HuH-7.5 (cell line): ENCODE measurements around the gene PHLDB1.
"Not testable (repeated sequence)": the region's sequence is repeated elsewhere in the genome, so short reads cannot be mapped to it uniquely, and the experiment has no call there.

Source experiments
- DNase-seq: peaks from one replicate; pipeline ENCODE4 v3.0.0; 2011; ENCODE audit warnings: low spot score

Gene PHLDB1

DNA sequence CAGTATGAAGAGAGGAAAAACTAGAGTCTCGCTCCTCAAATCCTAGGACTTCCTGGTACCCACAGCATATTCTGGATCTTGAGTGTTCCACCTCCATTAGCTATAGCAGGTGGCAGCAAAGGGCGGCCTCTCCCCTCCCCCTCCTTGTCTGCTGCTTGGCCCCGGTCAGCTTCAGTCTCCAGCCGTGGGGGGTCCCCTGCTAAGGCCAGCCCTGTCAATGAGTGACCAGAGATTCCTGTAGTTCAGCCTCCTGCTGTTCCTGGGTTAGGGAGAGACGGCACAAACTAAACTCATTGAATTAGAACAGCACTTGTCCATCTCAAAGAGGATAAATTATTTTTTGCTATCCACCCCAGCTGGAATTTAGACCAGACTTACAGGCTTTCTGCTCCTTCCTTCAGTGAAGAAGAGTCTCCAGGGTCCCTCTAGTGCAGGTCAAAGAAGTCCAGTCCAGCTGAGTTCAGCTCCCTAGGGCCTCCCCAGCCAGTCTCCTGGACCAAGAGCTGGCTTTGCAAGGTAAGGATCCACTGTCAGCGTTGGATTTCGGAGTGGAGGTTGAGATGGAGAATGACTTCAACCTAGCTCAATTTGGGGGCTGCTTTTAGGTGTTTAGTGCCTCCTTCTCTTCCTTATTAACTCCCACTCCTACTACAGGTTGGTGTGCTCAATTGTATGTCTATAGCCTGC lies 1.1 kb upstream of the PHLDB1 start:
- DNase-seq, result no peak

DNA sequence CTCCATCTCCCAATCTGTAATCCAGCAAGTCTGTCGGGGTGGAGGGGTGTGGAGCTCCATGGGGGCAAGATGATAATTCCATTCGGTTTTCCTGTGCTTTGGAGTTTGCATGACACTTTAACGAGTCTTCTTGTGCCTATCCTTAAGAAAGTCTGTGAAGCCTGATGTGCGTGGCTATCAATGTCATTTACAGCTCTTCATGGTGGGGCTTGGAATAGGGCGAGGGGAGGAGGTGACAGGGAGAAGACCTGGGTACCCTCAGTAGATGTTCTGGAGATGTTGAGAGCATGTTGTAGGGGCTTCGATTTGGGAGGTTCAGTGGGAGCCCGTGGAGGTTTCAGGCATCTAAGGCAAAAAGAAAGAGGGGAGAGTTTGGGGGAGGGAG lies 579 bp upstream of the PHLDB1 start:
- no peak for DNase-seq

DNA sequence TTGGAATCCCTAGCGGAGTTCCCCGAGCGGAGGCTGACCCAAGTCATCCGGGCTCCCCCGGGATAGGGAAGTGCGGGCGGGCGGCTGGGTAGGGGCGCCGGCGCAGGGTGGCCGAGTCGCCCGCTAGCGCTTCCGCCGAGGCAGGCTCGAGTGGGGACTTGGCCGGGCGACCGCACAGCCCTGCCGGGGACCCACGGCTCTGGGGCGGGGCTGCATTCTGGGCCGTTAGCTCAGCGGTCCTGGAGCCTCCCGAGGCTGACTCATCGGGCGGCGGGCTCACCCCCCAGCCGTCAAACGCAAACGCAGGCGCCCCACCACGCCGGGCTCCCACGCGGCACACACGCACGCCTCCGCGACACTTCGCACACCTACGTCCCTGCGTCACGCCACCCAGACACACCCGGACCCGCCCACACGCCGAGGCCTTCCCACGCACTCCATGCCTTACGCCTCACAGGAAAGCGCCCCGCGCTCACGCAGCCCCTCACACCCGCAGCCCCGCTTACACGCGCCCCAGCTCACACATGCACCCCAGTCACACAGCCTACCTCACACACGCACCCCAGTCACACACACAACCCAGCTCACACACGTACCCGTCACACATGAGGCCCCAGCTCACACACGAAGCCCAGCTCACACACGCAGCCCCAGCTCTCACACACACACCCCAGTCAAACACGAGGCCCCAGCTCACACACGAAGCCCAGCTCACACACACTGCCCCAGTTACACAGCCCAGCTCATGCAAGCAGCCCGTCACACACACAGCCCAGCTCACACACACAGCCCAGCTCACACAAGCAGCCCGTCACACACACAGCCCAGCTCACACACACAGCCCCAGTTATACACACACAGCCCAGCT lies 1.2 kb downstream of the PHLDB1 start:
- DNase-seq, result no peak

DNA sequence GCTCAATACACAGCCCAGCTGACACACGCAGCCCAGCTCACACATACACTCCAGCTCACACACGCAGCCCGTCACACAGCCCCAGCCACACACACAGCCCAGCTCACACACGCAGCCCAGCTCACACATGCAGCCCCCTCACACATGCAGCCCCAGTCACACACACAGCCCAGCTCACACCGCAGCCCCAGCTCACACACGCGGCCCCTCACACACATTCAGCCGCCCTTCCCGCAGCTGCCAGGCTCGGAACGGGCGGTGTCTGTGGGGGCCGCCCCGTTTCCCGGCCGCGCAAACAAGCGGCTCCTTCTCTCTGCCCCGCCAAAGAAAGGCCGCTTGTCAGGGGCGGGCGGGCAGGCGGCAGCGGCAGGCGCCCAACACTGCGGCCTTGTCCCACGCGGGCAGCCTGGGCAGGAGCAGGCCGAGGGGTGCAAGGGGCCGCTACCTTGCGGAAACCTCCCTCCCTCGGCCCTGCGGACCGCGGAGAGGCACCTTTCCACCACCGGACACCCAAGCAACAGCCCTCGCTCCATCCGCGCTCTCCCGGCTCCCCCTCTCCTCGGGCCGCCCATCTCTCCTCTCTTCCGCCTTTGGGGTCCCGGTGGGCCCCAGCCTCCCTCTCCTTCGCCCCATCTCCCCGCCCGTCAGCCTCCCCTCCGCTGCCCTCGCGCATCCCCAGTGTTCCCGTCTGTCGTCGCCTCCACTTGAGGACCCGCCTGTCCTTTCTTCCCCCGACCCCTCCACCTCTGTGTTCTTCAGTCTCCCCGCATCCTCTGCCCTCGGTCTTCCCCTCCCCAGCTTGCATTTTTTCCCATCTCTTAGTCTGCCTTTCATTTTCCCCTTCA lies 2.2 kb downstream of the PHLDB1 start:
- no peak for DNase-seq

DNA sequence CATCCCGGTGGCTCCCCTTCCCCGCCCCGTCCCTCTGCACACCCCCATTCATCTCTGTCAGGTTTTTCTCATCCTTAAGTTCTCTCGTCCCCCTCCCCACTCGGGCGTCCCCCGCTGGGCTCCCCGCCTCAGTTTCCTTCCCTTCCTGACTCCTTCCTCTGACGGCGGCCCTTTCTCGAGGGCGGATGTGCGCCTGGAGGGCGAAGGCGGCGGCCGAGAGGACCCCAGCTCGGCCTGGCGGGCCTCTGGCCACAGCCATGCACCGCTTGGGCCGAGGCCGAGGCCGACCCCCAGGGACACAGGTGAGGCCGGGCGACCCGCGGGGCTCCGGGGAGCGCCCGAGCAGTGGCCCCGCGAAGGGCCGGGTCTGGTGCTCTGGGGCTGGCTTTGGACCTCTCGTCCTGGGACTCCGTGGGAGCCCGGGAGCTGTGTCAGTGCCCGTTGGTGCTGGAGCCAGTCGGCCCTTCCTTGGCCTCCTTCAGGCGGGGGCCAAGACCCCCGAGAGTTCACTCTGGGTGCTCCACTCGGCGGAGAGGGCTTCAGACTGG lies 2.9 kb downstream of the PHLDB1 start:
- DNase-seq, result no peak

DNA sequence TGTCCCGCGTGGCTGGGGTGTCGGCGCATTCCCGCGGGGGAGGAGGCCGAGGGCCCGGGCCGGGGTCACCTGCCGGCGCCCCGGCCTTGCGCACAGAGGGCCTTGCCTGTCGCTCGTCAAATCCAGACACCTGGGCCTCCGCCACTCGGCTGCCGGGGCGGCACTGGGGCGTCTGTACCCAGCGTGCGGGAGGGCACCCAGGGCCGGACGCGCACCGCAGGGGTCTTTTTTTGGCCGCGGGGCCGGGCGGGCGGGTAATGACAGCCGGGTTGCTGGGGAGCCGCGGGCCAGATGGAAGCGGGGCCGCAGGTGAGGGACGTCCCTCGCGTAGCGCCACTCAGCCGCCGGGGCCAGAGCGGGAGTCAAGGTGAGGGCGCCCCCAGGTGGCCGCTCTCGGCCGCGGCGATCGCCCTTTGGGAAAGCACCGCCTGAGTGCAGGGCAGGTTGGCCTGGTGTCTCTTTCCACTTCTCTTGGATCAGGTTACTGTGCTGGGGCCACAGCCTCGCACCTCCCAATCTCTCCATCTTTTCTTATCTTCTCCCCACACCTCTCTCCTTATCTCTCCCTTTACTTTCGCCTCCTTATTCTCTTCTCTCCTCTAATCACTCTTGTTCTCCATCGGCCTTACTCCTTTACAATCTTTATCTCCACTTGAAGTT lies 3.5 kb downstream of the PHLDB1 start:
- DNase-seq, result peak; percentile 60

DNA sequence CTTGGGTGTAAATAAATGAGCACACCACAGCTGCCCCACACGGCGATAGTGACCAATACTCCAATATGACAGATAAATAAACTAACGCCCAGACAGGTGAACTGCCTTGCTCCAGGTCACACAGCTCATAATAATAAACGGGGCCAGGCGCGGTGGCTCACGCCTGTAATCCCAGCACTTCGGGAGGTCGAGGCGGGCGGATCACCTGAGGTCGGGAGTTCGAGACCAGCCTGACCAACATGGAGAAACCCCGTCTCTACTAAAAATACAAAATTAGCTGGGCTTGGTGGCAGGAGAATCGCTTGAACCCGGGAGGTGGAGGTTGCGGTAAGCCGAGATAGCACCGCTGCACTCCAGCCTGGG lies 4.0 kb downstream of the PHLDB1 start:
- not testable (repeated sequence) for DNase-seq

DNA sequence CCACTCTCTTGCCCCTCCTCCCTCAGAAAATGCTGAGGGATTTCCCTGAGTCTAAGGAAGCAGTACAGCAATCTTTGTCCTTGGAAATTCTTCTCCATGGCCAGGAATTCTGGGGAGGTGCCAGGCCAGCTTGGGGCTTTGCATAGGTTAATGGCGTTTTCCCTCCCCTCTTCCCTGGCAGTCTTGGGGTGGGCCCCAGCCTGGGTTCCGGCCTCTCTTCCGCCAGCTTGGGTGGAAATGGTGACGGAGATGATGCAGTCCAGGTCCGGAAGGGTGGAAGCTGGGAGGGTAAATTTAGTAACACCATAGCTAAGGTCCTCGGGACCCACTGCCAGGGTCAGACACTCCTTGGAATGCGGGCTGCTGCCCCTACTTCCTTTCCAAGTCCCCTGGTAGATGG lies 5.0 kb downstream of the PHLDB1 start:
- DNase-seq, result no peak

DNA sequence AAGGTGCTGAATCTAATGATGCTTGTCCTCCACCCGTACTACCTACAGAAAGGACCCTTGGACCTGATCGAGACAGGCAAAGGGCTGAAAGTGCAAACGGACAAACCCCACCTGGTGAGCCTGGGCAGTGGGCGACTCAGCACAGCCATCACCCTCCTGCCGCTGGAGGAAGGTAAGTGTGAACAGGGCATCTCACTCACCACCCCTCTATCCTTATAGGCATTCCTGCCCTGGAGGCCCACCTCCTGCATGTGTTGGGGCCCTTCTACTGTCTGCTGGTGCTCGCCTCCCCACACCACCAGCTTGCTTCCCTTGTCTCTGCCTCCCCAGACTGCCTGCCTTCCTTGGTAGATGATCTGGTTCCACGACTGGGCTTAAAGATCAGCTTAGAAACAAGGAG lies 7.1 kb downstream of the PHLDB1 start:
- DNase-seq, result no peak

DNA sequence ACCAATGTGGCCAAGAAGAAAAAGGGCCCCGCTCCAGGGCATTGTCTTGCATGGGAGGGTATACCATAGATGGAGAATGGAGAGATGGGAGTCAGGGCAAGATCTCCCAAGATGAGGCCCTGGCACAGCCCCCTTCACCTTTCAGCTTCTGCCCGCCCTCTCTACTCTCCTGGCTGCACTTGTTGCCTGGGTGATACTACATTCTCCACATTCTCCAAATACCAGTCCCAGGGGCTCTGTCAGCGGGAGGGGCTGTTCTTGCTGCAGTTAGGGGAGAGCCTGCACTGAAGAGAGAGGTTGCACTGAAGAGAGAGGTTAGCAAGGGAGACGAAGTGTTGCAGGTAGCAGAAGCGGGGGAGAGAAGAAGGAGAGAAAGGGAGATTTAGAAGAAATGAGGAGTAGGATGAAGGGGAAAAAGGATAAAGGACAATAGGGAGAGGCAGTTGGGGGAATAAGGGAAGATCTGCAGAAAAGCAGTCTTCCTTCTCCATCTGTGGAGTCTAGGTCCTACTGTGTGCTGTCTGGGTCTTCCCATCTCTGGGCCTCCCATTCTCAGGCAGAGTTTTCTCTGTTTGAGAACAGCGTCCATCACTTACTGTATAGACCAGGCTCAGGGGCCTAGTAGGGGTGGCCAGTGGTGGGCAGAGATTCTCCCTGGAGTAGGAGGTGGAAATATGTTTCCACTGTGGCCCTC lies 8.0 kb downstream of the PHLDB1 start:
- no peak for DNase-seq

DNA sequence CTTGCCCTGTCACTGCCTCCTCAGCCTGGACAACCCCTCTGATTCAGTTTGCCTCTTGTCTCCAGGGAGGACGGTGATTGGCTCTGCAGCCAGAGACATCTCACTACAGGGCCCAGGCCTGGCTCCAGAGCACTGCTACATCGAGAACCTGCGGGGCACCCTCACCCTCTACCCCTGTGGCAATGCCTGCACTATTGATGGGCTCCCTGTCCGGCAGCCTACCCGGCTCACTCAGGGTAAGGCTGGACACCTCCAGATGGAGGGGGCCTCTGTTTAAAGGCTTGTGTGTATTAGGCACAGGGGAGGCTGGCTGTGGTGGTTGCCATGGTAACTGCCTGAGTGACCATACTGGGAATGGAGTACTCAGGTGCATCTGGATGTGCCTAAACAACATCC lies 8.6 kb downstream of the PHLDB1 start:
- DNase-seq, result no peak

DNA sequence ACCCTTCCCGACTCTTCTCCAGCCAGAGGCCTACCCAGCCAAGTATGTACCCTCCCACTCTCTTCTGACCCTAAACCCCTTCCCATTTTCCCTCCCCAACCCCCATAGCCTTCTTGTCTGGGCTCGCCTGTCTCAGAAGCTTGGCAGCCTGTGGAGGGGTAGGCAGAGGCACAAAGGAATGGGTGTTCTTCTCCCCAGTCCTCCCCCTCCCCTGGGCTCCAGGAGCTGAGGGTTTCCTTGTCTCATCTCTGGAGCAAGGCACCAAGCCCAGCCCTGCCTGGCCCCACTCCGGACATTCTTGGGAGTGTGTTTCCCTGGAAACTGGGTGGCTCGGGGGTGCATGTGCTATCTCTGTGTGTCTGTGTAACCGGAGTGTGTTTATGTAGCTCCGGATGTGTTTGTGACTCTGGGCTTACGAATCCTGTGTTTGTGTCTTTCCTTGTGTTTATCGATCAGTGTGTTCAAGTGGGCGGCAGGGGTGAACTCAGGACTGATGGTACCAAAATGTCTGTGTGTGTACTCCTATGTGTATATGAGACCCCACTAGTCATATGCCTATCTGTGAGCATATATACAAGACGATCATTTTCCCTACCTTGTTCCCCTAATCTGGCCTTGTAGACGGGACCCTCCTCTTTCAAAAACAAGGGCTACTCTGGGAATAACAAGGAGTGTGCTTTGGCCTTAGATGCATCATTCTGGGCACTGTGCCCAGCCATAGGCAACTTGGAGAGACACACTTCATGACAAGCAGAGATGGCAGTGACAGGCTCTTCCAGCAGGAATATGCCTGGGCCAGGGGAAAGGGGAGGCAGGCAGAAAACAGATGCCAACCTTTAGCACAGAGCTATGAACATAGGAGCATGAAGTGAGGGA lies 10.9 kb downstream of the PHLDB1 start:
- DNase-seq, result no peak

DNA sequence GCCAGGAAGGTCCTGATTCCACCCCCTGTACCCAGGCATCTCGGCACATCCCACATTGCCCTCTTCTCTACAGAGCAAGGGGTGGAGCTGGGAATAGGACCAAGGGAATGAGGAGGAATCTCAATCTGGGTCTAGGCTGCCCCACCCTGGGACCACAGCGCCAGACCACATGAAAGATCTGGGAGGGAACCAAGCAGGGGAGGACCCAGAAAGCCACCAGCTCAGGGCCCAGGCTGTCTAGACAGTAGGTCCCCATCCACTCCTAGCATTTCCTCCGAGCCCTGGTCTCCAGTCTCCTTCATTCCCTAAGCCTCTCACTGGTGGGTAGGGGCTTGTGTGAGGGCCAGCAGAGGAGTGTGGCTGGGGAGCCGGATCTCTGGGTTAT lies 11.6 kb downstream of the PHLDB1 start:
- DNase-seq, result no peak

DNA sequence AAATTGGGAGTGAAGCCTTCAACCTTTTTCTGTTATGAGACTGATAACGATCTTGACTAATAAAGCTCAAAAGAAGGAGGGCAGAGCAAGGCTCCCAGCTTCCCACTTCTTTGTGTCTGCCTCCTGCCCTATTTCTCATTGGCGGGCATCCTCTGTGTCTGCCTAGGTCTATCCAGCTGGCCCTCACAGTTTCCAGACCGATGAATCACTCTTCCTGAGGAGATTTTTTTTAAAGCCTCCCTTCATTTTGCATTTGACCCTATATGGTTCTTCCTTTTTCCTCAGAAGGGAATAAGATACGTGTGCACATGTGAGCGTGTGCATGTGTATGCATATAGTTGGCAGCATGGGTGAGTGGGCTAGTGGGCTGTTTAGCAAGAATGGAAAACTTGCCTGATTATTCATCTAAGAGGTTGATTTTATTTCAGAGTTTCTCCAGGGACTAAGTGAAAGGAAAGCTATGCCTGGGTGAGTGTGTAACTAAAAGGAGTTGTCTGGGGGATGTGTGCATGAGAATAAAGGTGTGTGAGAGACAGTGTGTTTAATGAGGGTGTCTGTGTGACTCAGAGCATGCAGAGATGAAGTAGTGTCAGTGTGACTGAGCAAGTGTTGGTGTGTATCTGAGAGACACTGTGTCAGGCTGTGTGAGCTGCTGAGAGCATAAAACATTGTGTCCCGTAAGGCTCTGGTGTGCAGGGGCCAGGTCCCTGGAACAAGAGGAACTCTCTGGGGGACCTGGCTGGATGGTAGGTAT lies 12.2 kb downstream of the PHLDB1 start:
- DNase-seq, result no peak

DNA sequence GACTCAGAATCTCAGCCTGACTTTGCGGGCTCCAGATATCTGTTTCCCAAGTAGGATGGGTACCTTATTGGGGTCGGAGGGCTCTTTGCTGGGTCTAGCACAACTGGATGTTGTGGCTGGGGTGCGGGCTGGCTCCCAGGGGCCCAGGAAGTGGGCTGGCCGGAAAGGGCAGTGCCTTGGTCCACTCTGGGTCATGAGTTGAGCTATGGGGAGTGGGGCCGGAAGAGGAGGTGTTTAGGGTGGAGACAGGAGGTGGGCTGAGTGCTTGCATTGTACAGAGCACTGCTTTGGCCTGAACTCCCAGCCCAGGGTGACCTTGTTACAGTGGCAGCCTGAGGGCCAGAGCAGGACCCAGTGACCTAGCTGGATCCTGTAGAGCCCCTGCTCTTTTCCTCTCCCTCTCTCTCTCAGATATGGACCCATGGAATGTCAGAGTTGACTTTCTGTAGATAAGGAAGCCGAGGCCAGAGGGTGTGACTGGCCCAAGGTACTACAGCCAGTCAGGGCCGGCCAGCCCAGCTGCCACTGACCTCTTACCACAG lies 13.2 kb downstream of the PHLDB1 start:
- no peak for DNase-seq

DNA sequence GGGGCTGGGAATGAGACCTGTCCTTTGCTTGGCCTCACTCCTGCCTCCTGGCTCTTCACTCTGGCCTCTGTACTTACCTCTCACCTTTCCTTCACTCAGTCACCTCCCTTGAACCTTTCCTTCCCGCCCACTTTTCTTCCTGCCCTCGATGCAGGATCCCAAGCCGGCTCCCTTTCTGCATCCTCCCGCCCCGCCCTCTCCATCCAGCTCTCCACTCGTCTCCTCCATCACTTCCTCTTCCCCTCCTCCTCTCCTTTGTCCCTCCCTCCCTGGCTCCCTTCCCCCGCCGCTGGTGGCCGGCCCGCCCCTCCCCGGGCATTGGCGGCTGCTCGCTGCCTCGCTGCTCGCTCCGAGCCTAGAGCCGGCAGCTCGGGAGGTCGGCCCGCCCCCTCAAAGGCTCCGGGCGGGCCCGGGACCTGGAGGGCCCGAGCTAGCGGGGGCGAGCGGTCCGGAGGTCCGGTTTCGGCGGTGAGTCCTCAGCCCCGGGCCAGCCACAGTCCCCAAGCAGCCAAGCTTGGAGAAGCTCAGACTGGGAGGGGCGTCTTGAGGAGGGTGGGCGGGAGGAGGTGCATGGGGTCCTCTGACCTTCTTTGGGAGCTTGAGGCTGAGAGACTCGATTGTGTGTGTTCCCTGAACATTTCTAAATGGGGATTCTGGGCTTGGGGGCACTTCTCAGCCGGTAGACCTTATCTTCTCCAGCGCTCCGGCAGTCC lies 13.8 kb downstream of the PHLDB1 start:
- peak; percentile 73 for DNase-seq

DNA sequence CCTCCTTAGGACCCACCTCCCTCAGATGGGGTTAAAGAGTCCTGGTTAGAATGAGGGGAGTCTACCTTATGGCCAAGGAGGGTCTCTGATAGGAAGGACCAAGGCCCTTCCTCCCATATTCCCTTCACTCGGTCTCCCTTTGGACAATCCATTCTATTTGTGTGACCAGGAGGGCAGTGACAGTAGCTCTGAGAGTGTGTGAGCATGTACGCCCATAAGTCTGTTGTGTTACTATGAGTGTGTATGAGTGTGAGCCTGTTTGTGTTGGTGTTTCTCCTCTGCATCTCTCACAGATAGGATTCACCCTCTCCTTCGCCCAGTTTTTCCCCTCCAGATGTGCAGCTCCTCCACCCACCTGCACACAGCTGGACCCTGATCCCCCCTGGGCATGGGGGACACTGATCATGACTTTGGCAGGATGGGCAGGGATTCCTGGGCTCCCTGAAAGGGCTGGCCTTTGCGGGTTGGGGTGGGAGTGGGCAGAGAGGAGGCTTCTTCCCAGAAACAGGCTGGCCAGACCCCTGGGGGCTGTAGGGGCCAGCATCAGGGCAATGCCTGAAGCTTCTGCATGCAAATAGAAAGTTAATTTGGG lies 14.5 kb downstream of the PHLDB1 start:
- no peak for DNase-seq
